ENCODE data around the gene SDK1. TPM values are rescaled to one million over a fixed set of nuclear protein-coding genes. Genes with fewer than 3 reads are reported as not detected.
"Not testable (repeated sequence)": the region's sequence is repeated elsewhere in the genome, so short reads cannot be mapped to it uniquely, and the experiment has no call there.

SDK1 gene
- total RNA-seq, 1 donor from 2014 or later = 5.4 TPM

GRCh38 chr7:3753868-3754267 is 452.8 kb downstream of the SDK1 start:
- no peak for DNase-seq (ENCODE audit: extremely low spot score, unreplicated experiment)
- Mint-ChIP-seq H3K27ac (ENCODE audit: unreplicated experiment) (no peak overlapping the region), H3K4me1 (ENCODE audit: unreplicated experiment) (peaks cover 2% of the 10 kb centered on the region), H3K36me3 (ENCODE audit: unreplicated experiment) (no peaks in the 10 kb centered on the region), H3K9me3 (ENCODE audit: unreplicated experiment) (peaks cover 4% of the 10 kb centered on the region), H3K4me3 (ENCODE audit: unreplicated experiment) (no peak overlapping the region), H3K27me3 (ENCODE audit: unreplicated experiment) (no peaks in the 10 kb centered on the region)
- no peak for TF ChIP-seq CTCF (IDR thresholded peaks at IDR 0.05)

- H3K27me3 Mint-ChIP-seq (ENCODE audit: unreplicated experiment) = no peaks in the 10 kb centered on the region
- DNase-seq (ENCODE audit: extremely low spot score, unreplicated experiment) = no peak
- H3K4me3 Mint-ChIP-seq (ENCODE audit: unreplicated experiment) = no peak overlapping the region
- no peak overlapping the region for H3K27ac Mint-ChIP-seq (ENCODE audit: unreplicated experiment)
- no peak for TF ChIP-seq CTCF (IDR thresholded peaks at IDR 0.05)
- H3K4me1 Mint-ChIP-seq (ENCODE audit: unreplicated experiment) = peaks cover 2% of the 10 kb centered on the region
- no peaks in the 10 kb centered on the region for H3K36me3 Mint-ChIP-seq (ENCODE audit: unreplicated experiment)
- H3K9me3 Mint-ChIP-seq (ENCODE audit: unreplicated experiment) = peaks cover 4% of the 10 kb centered on the region
Observed at GRCh38 chr7:3754493-3755341, 453.7 kb downstream of the SDK1 start.

GRCh38 chr7:3755778-3756453 is 454.9 kb downstream of the SDK1 start:
- H3K9me3 Mint-ChIP-seq (ENCODE audit: unreplicated experiment); H3K4me1 Mint-ChIP-seq (ENCODE audit: unreplicated experiment); H3K36me3 Mint-ChIP-seq (ENCODE audit: unreplicated experiment); H3K27ac Mint-ChIP-seq (ENCODE audit: unreplicated experiment); H3K27me3 Mint-ChIP-seq (ENCODE audit: unreplicated experiment); H3K4me3 Mint-ChIP-seq (ENCODE audit: unreplicated experiment); DNase-seq (ENCODE audit: extremely low spot score, unreplicated experiment): not testable (repeated sequence)

DNA sequence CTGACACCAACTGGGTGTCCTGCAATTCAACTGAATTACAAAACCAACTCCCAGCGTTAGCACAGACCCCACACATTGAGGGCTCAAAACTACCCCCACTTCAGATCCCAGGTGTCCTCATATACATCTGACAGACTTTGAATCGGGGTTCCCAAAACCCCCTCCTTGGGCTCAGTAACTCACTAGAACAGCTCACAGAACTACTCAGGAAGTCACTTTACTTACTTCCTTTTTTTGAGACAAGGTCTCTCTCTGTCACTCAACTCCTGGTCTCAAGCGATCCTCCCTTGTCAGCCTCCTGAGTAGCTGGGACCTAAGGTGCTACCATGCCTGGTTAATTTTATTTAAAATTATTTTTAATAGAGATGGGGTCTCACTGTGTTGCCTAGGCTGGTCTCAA is 456.0 kb downstream of the SDK1 start:
- no peak for DNase-seq (ENCODE audit: extremely low spot score, unreplicated experiment)
- peaks cover 4% of the 10 kb centered on the region for H3K9me3 Mint-ChIP-seq (ENCODE audit: unreplicated experiment)
- H3K36me3 Mint-ChIP-seq (ENCODE audit: unreplicated experiment) = no peaks in the 10 kb centered on the region
- H3K4me1 Mint-ChIP-seq (ENCODE audit: unreplicated experiment) = peaks cover 20% of the 10 kb centered on the region
- H3K27ac Mint-ChIP-seq (ENCODE audit: unreplicated experiment) = no peak overlapping the region
- TF ChIP-seq CTCF (IDR thresholded peaks at IDR 0.05) = no peak
- H3K27me3 Mint-ChIP-seq (ENCODE audit: unreplicated experiment) = no peaks in the 10 kb centered on the region
- H3K4me3 Mint-ChIP-seq (ENCODE audit: unreplicated experiment) = no peak overlapping the region

GRCh38 chr7:3760651-3761050 is 459.6 kb downstream of the SDK1 start:
- no peaks in the 10 kb centered on the region for H3K27me3 Mint-ChIP-seq (ENCODE audit: unreplicated experiment)
- DNase-seq (ENCODE audit: extremely low spot score, unreplicated experiment) = no peak
- H3K4me3 Mint-ChIP-seq (ENCODE audit: unreplicated experiment) = no peak overlapping the region
- TF ChIP-seq CTCF (IDR thresholded peaks at IDR 0.05) = no peak
- no peaks in the 10 kb centered on the region for H3K36me3 Mint-ChIP-seq (ENCODE audit: unreplicated experiment)
- H3K27ac Mint-ChIP-seq (ENCODE audit: unreplicated experiment) = peak overlapping the region; percentile 27
- H3K9me3 Mint-ChIP-seq (ENCODE audit: unreplicated experiment) = peaks cover 4% of the 10 kb centered on the region
- peaks cover 24% of the 10 kb centered on the region for H3K4me1 Mint-ChIP-seq (ENCODE audit: unreplicated experiment)

Data from osteocyte (in vitro differentiated cells).